ENCODE results near the gene PRR35.

GRCh38 chr16:586047-586644 lies 26.0 kb downstream of the PRR35 start:
- no peak for TF ChIP-seq CTCF (IDR thresholded peaks at IDR 0.05)
- no peak for TF ChIP-seq EP300 (IDR thresholded peaks at IDR 0.05)
- TF ChIP-seq POLR2AphosphoS5 (IDR thresholded peaks at IDR 0.05), result no peak

Measured in upper lobe of left lung (tissue), 4 donors.